HCT116 (cell line): ENCODE results near the gene TNRC6A. TPM values are rescaled to one million over a fixed set of nuclear protein-coding genes. Genes with fewer than 3 reads are reported as not detected.

Experiments used
- ATAC-seq: fragments of 200-7000 bp; cut with Tn5 transposase; 2 replicates; pipeline ENCODE4 v1.9.1; 2020; ENCODE audit warnings: mild to moderate bottlenecking, moderate library complexity
- BruUV-seq: library from RNA; stranded (reverse); fragments of 400-500 nt; replicated peaks from 2 replicates; lab custom pipeline; 2021; lab: Mats Ljungman, UMichigan
- CTCF ChIA-PET: fragments of 300-600 bp; sonication (Branson Sonifier 250); formaldehyde crosslinking; loops from one replicate; lab custom pipeline; 2021; ENCODE audit warnings: antibody characterized with exemption; lab: Charles Lee
- POLR2A ChIA-PET: fragments of 300-600, 350-600 bp; sonication (Branson Sonifier 250); formaldehyde crosslinking; loops from one replicate; lab custom pipeline; 2021; ENCODE audit warnings: antibody characterized with exemption; lab: Charles Lee
- RAD21 ChIA-PET, 2 experiments: fragments of 300-600 bp; sonication (Branson Sonifier 250); formaldehyde crosslinking; loops; one replicate each; lab custom pipeline; 2023; ENCODE audit warnings: low total read pairs in 2 of 2; ENCODE audit not compliant: uncharacterized antibody in 2 of 2, unreplicated experiment in 2 of 2, low non-redundant PET in 1 of 2; lab: Charles Lee
- DNase-seq: peaks from one replicate; pipeline ENCODE4 v3.0.0-alpha.2; 2010; ENCODE audit warnings: low read depth, low spot score
- H2AFZ ChIP-seq: fragments of 200-600 bp; shearing (Covaris generic), sonication (generic); 2 replicates; pipeline ENCODE4 v1.6.1; 2017; ENCODE audit warnings: low read depth, mixed run types, mixed read lengths, antibody characterized with exemption, low read length; ENCODE audit not compliant: poor library complexity, severe bottlenecking
- H3K27ac ChIP-seq: 2 replicates; pipeline ENCODE4 v1.5.1; 2012; ENCODE audit warnings: low read depth, low read length
- H3K27me3 ChIP-seq: fragments of 200-600 bp; sonication (generic); 2 replicates; pipeline ENCODE4 v1.6.1; 2016; ENCODE audit warnings: mixed run types, low read length, mixed read lengths; ENCODE audit not compliant: insufficient read depth
- H3K36me3 ChIP-seq, 2 experiments: fragments of 200-500 bp in 1 of 2; fragments of 200-600 bp in 1 of 2; sonication (Bioruptor generic) in 1 of 2; sonication (generic) in 1 of 2; 2 replicates each; pipeline versions ENCODE4 v1.5.1 to v1.6.1; 2014 to 2016; ENCODE audit warnings: low read length in 2 of 2, inconsistent platforms in 1 of 2, mixed read lengths in 1 of 2, mixed run types in 1 of 2; ENCODE audit not compliant: insufficient read depth in 2 of 2, control insufficient read depth in 1 of 2
- H3K4me1 ChIP-seq, 2 experiments: fragments of 200-600 bp in 1 of 2; sonication (generic) in 1 of 2; 2 replicates each; pipeline versions ENCODE4 v1.5.1 to v1.6.1; 2012 to 2017; ENCODE audit warnings: low read length in 2 of 2, inconsistent platforms in 1 of 2, mild to moderate bottlenecking in 1 of 2, mixed read lengths in 1 of 2, mixed run types in 1 of 2, moderate library complexity in 1 of 2; ENCODE audit not compliant: insufficient read depth in 2 of 2, control insufficient read depth in 1 of 2
- H3K4me2 ChIP-seq: fragments of 200-600 bp; sonication (generic); 2 replicates; pipeline ENCODE4 v1.6.1; 2017; ENCODE audit warnings: mixed run types, low read length, mixed read lengths
- H3K4me3 ChIP-seq, 2 experiments: fragments of 200-600 bp in 1 of 2; sonication (generic) in 1 of 2; replicated peaks in 1 of 2; 2 replicates each; pipeline ENCODE4 v1.5.1; 2011 to 2016; ENCODE audit warnings: low read length in 2 of 2, control low read depth in 1 of 2, low read depth in 1 of 2, mild to moderate bottlenecking in 1 of 2, mixed read lengths in 1 of 2, mixed run types in 1 of 2
- H3K79me2 ChIP-seq: fragments of 200-600 bp; sonication (generic); 2 replicates; pipeline ENCODE4 v1.6.1; 2017; ENCODE audit warnings: mild to moderate bottlenecking, mixed run types, low read length, moderate library complexity, mixed read lengths; ENCODE audit not compliant: insufficient read depth
- H3K9ac ChIP-seq: fragments of 200-600 bp; sonication (generic); 2 replicates; pipeline ENCODE4 v1.6.1; 2016; ENCODE audit warnings: low read length, mixed read lengths
- H3K9me2 ChIP-seq: fragments of 200-600 bp; sonication (generic), shearing (Covaris generic); 2 replicates; pipeline ENCODE4 v1.6.1; 2017; ENCODE audit warnings: mixed run types, mild to moderate bottlenecking, moderate library complexity; ENCODE audit not compliant: insufficient read depth
- H3K9me3 ChIP-seq, 2 experiments: fragments of 200-500 bp in 1 of 2; fragments of 200-600 bp in 1 of 2; sonication (Bioruptor generic) in 1 of 2; sonication (generic) in 1 of 2; 2 replicates each; pipeline ENCODE4 v1.6.1; 2014 to 2017; ENCODE audit warnings: low read length in 2 of 2, mixed read lengths in 2 of 2, inconsistent platforms in 1 of 2, low read depth in 1 of 2, mild to moderate bottlenecking in 1 of 2, mixed run types in 1 of 2, moderate library complexity in 1 of 2; ENCODE audit not compliant: control insufficient read depth in 1 of 2, insufficient read depth in 1 of 2
- H4K20me1 ChIP-seq: fragments of 200-600 bp; sonication (generic), shearing (Covaris generic); 2 replicates; pipeline ENCODE4 v1.6.1; 2017; ENCODE audit warnings: mixed run types, mild to moderate bottlenecking, moderate library complexity; ENCODE audit not compliant: insufficient read depth
- CBX3 ChIP-seq: IDR thresholded peaks from 2 replicates; pipeline ENCODE4 v1.6.1; 2012; ENCODE audit warnings: low read depth
- CEBPB ChIP-seq: IDR thresholded peaks from 2 replicates; pipeline ENCODE4 v1.6.1; 2012; ENCODE audit warnings: low read depth
- CTCF ChIP-seq, 3 experiments: fragments of 200-600 bp in 1 of 3; sonication (generic) in 1 of 3; IDR thresholded peaks in 2 of 3; conservative IDR thresholded peaks in 1 of 3; 2 replicates each; pipeline ENCODE4 v1.5.1; 2012 to 2017; ENCODE audit warnings: low read depth in 2 of 3, low read length in 2 of 3, antibody characterized with exemption in 1 of 3, borderline replicate concordance in 1 of 3, control low read depth in 1 of 3, mild to moderate bottlenecking in 1 of 3, mixed read lengths in 1 of 3, mixed run types in 1 of 3, moderate library complexity in 1 of 3; ENCODE audit not compliant: insufficient read depth in 1 of 3
- EGR1 ChIP-seq: IDR thresholded peaks from 2 replicates; pipeline ENCODE4 v1.6.1; 2012; ENCODE audit warnings: low read depth
- EZH2 ChIP-seq: fragments of 200-600 bp; sonication (generic); IDR thresholded peaks from 2 replicates; pipeline ENCODE4 v1.6.1; 2017; ENCODE audit warnings: antibody characterized with exemption, mixed run types
- EZH2phosphoT487 ChIP-seq: fragments of 200-600 bp; IDR thresholded peaks from 2 replicates; pipeline ENCODE4 v1.6.1; 2018; ENCODE audit warnings: antibody characterized with exemption, borderline replicate concordance
- FOSL1 ChIP-seq: IDR thresholded peaks from 2 replicates; pipeline ENCODE4 v1.6.1; 2012; ENCODE audit warnings: low read depth
- JUND ChIP-seq: IDR thresholded peaks from 2 replicates; pipeline ENCODE4 v1.6.1; 2012
- MAX ChIP-seq: IDR thresholded peaks from 2 replicates; pipeline ENCODE4 v1.6.1; 2012
- RAD21 ChIP-seq: IDR thresholded peaks from 2 replicates; pipeline ENCODE4 v1.6.1; 2012; ENCODE audit warnings: low read depth, mild to moderate bottlenecking
- REST ChIP-seq: IDR thresholded peaks from 2 replicates; pipeline ENCODE4 v1.6.1; 2012; ENCODE audit warnings: low read depth
- SIN3A ChIP-seq: IDR thresholded peaks from 2 replicates; pipeline ENCODE4 v1.6.1; 2012; ENCODE audit warnings: low read depth
- SP1 ChIP-seq: IDR thresholded peaks from 2 replicates; pipeline ENCODE4 v1.6.1; 2012; ENCODE audit warnings: low read depth
- SRF ChIP-seq: IDR thresholded peaks from 2 replicates; pipeline ENCODE4 v1.6.1; 2012; ENCODE audit warnings: low read depth
- TCF7L2 ChIP-seq: IDR thresholded peaks from 2 replicates; pipeline ENCODE4 v1.7.0; 2011; ENCODE audit warnings: borderline replicate concordance, inconsistent platforms; ENCODE audit not compliant: insufficient read depth, insufficient read length; ENCODE audit errors: extremely low read depth
- YY1 ChIP-seq: IDR thresholded peaks from 2 replicates; pipeline ENCODE4 v1.6.1; 2011; ENCODE audit warnings: low read length, low read depth, moderate library complexity, mild to moderate bottlenecking; ENCODE audit not compliant: insufficient replicate concordance; ENCODE audit errors: extremely low read depth
- ZFX ChIP-seq: fragments of 450-650 bp; IDR thresholded peaks from 2 replicates; pipeline ENCODE4 v1.6.1; 2017
- ZNF274 ChIP-seq: fragments of 200-500 bp; sonication (Bioruptor generic); IDR thresholded peaks from 2 replicates; pipeline ENCODE4 v1.6.1; 2014; ENCODE audit warnings: mild to moderate bottlenecking, low read depth, low read length, inconsistent platforms
- intact Hi-C: fragments of 100-400 bp; cut with micrococcal nuclease; formaldehyde crosslinking; loops from 2 replicates; pipeline ENCODE4 v1.10.0; 2022
- total RNA-seq: library from RNA; stranded (reverse); gene quantifications from one replicate; pipeline ENCODE4 v1.2.1, GENCODE V29; 2021; ENCODE audit not compliant: unreplicated experiment
- TF ChIP-seq, protein P1 (sequence below): IDR thresholded peaks from 2 replicates; pipeline ENCODE4 v1.6.1; 2011; ENCODE audit warnings: mild to moderate bottlenecking, low read length, moderate library complexity; ENCODE audit not compliant: insufficient replicate concordance; ENCODE audit errors: extremely low read depth

TNRC6A gene
- total RNA-seq, 1 experiment from 2014 or later: 37.0 TPM

- Histone ChIP-seq H3K4me1 (peaks cover 13 to 19% of the 10 kb centered on the region in 2 experiments), H3K36me3 (peaks cover 0 to 17% of the 10 kb centered on the region in 2 experiments; a peak in 1 of 4 replicates), H3K4me2 (peak overlapping the region; percentile 81), H3K27ac (peak overlapping the region; percentile 83), H3K9me2 (no peaks in the 10 kb centered on the region), H3K4me3 (peak overlapping the region; percentile 77 to 92), H3K9ac (peak overlapping the region; percentile 76), H3K9me3 (no peaks in the 10 kb centered on the region), H3K27me3 (no peaks in the 10 kb centered on the region), H2AFZ (peak overlapping the region; percentile 70), H3K79me2 (peaks cover 39% of the 10 kb centered on the region), H4K20me1 (peaks cover 8% of the 10 kb centered on the region; the same call in 1 of the 2 replicates)
- BruUV-seq: TSS peak; percentile 86
- ChIA-PET POLR2A (interaction anchor here (0.5 to 0.6 kb wide), 2 partner anchors 27 to 78 kb away, joined by 3 to 4 read pairs; no protein-coding TSS in a partner anchor), CTCF (no interaction called here), RAD21 (no interaction called here)
- ATAC-seq: peak; percentile 8; the same call in 1 of the 2 replicates
- TF ChIP-seq SP1 (no peak), JUND (no peak), SRF (no peak), YY1 (no peak), CBX3 (no peak), CTCF (IDR thresholded peaks at IDR 0.05 in 2 of 3, conservative IDR thresholded peaks at IDR 0.05 in 1 of 3; ENCODE audit: borderline replicate concordance in 1 of 3, insufficient read depth in 1 of 3, low read depth in 2 of 3, low read length in 2 of 3) (no peak), EZH2 (no peak), TCF7L2 (no peak), REST (no peak), MAX (no peak), ZFX (no peak), RAD21 (no peak), FOSL1 (no peak), CEBPB (no peak), EZH2phosphoT487 (no peak), EGR1 (no peak), ZNF274 (no peak), SIN3A (no peak)
- TF ChIP-seq, protein P1, sequence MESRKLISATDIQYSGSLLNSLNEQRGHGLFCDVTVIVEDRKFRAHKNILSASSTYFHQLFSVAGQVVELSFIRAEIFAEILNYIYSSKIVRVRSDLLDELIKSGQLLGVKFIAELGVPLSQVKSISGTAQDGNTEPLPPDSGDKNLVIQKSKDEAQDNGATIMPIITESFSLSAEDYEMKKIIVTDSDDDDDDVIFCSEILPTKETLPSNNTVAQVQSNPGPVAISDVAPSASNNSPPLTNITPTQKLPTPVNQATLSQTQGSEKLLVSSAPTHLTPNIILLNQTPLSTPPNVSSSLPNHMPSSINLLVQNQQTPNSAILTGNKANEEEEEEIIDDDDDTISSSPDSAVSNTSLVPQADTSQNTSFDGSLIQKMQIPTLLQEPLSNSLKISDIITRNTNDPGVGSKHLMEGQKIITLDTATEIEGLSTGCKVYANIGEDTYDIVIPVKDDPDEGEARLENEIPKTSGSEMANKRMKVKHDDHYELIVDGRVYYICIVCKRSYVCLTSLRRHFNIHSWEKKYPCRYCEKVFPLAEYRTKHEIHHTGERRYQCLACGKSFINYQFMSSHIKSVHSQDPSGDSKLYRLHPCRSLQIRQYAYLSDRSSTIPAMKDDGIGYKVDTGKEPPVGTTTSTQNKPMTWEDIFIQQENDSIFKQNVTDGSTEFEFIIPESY: no peak
- no peak for DNase-seq
- intact Hi-C loops: loop anchor here (5.0 kb wide), 1 partner anchor 192 kb away; the partner anchor contains the start of gene RBBP6
These were observed 584 bp upstream of the TNRC6A start for GRCh38 chr16:24728891-24729242.
